Trophoblast cell (in vitro differentiated cells and primary cell): Measurements from ENCODE around the gene FUBP3.

ENCODE experiments used
- DNase-seq, 2 donors: peaks; one replicate each; pipeline ENCODE4 v3.0.0-alpha.2; 2016
- H2AFZ ChIP-seq: 2 replicates; pipeline ENCODE4 v1.6.1; 2013; ENCODE audit warnings: low read length, moderate library complexity, mild to moderate bottlenecking; ENCODE audit not compliant: insufficient read depth, poor library complexity
- H2AK5ac ChIP-seq: 2 replicates; pipeline ENCODE4 v1.6.1; 2013; ENCODE audit warnings: mild to moderate bottlenecking, low read length
- H2BK120ac ChIP-seq: 2 replicates; pipeline ENCODE4 v1.6.1; 2013; ENCODE audit warnings: low read length, mild to moderate bottlenecking, moderate library complexity; ENCODE audit not compliant: insufficient read depth, poor library complexity
- H2BK12ac ChIP-seq: 2 replicates; pipeline ENCODE4 v1.6.1; 2013; ENCODE audit warnings: mild to moderate bottlenecking, low read length, moderate library complexity
- H2BK5ac ChIP-seq: 2 replicates; pipeline ENCODE4 v1.6.1; 2013; ENCODE audit warnings: low read length, low read depth, moderate library complexity, mild to moderate bottlenecking; ENCODE audit not compliant: poor library complexity
- H3K14ac ChIP-seq: 2 replicates; pipeline ENCODE4 v1.6.1; 2013; ENCODE audit warnings: mild to moderate bottlenecking, low read length
- H3K18ac ChIP-seq: 2 replicates; pipeline ENCODE4 v1.6.1; 2013; ENCODE audit warnings: mild to moderate bottlenecking, low read length
- H3K23ac ChIP-seq: 2 replicates; pipeline ENCODE4 v1.6.1; 2013; ENCODE audit warnings: low read length
- H3K27ac ChIP-seq: 2 replicates; pipeline ENCODE4 v1.5.1; 2013; ENCODE audit warnings: low read depth, mild to moderate bottlenecking, inconsistent platforms, low read length, moderate library complexity
- H3K27me3 ChIP-seq: 2 replicates; pipeline ENCODE4 v1.6.1; 2013; ENCODE audit warnings: inconsistent platforms, mild to moderate bottlenecking, low read length, moderate library complexity; ENCODE audit not compliant: insufficient read depth
- H3K36me3 ChIP-seq, 2 experiments: 1 replicate in 1 of 2; 2 replicates in 1 of 2; pipeline ENCODE4 v1.6.1; 2013; ENCODE audit warnings: low read length in 2 of 2, mild to moderate bottlenecking in 2 of 2, moderate library complexity in 1 of 2; ENCODE audit not compliant: insufficient read depth in 2 of 2, control insufficient read depth in 1 of 2
- H3K4ac ChIP-seq: 2 replicates; pipeline ENCODE4 v1.6.1; 2013; ENCODE audit warnings: low read depth, mild to moderate bottlenecking, low read length, moderate library complexity
- H3K4me1 ChIP-seq, 2 experiments: 1 replicate in 1 of 2; 2 replicates in 1 of 2; pipeline ENCODE4 v1.6.1; 2013; ENCODE audit warnings: low read length in 2 of 2, mild to moderate bottlenecking in 2 of 2, moderate library complexity in 1 of 2; ENCODE audit not compliant: insufficient read depth in 2 of 2, control insufficient read depth in 1 of 2
- H3K4me2 ChIP-seq: 2 replicates; pipeline ENCODE4 v1.6.1; 2013; ENCODE audit warnings: inconsistent platforms, mild to moderate bottlenecking, low read length, moderate library complexity
- H3K4me3 ChIP-seq: 2 replicates; pipeline ENCODE4 v1.5.1; 2013; ENCODE audit warnings: mild to moderate bottlenecking, low read depth, low read length, inconsistent platforms
- H3K79me1 ChIP-seq: one replicate; pipeline ENCODE4 v1.6.1; 2013; ENCODE audit warnings: low read length
- H3K79me2 ChIP-seq: 2 replicates; pipeline ENCODE4 v1.6.1; 2013; ENCODE audit warnings: low read length, mild to moderate bottlenecking; ENCODE audit not compliant: control insufficient read depth, insufficient read depth, poor library complexity
- H3K9ac ChIP-seq: 2 replicates; pipeline ENCODE4 v1.6.1; 2013; ENCODE audit warnings: mild to moderate bottlenecking, low read length
- H3K9me3 ChIP-seq: 2 replicates; pipeline ENCODE4 v1.6.1; 2013; ENCODE audit warnings: low read depth, mild to moderate bottlenecking, control low read depth, inconsistent platforms, low read length; ENCODE audit not compliant: insufficient read depth
- H4K12ac ChIP-seq: 2 replicates; pipeline ENCODE4 v1.6.1; 2013; ENCODE audit warnings: low read depth, mild to moderate bottlenecking, low read length, moderate library complexity
- H4K8ac ChIP-seq: 2 replicates; pipeline ENCODE4 v1.6.1; 2013; ENCODE audit warnings: low read depth, mild to moderate bottlenecking, low read length, moderate library complexity
- H4K91ac ChIP-seq: one replicate; pipeline ENCODE4 v1.6.1; 2013; ENCODE audit warnings: low read depth, mild to moderate bottlenecking, low read length, moderate library complexity
- WGBS: extraction: QIAGEN DNeasy Blood & Tissue Kit; methylation state at CpG from one replicate; pipeline ENCODE4 v1.1.7; 2013; ENCODE audit warnings: missing lambda C conversion rate; ENCODE audit not compliant: insufficient read length, insufficient coverage; ENCODE audit errors: extremely low coverage; 5-methylcytosine and 5-hydroxymethylcytosine counted together

FUBP3 gene

DNA sequence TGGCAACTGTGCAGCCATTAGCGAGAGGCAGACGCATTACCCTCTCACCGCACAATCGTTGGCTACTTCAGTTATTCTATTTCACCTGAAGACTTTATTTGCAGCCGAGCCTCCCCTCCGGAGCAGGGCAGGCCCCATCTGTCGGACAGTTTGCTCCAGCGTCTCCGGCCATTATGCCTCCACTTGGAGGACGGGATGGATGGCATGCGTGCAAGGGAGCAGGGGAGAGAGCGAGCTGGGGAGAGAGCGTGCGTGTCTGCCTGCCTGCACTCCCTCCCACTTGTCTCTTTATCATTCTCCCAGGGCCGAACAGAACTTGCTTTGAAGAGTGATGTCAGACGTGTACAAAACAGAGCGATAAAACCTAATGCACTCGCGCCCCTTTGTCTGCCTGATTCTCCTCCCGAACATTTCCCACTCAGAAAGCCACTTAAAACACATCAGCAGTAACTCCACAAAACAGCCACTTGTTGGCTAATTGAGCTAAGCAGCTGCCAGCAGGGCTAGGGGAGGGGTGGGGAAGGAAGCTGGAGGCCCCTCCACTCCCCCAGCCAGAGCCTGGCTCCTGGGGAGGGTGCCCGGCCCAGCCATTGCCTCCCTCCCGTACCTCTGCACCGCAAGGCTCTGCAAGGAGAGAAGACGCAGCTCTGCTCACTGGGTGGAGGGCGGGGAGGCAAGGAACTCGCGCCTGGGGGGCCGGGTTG is 43.4 kb upstream of the FUBP3 start:
- H3K4me2 ChIP-seq = peak overlapping the region; percentile 51
- WGBS = no CpG with 5 or more reads among the region's 28 CpGs

DNA sequence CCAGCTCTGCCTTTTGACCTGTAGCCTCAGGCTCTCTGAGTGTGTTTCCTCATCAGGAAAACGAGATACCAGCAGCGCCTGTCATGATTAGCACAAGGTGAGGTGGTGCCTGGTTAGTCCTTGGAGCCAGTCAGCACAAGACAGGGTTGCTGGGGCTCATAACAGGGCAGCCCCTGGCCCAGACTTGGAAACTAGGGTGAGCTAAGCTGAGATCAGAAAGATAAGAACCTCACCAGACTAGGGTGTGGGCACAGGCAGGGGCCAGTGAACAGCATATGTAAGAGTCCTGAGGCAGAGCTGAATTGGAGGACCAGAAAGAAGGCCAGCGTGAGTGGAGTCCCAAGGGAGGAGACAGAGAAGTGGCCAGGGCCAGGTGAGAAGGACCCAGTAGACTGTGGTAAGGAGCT is 42.7 kb upstream of the FUBP3 start:
- Histone ChIP-seq H2AK5ac (no peak overlapping the region), H3K79me2 (no peaks in the 10 kb centered on the region), H3K79me1 (no peaks in the 10 kb centered on the region), H3K4me3 (no peak overlapping the region), H3K4me2 (no peak overlapping the region), H3K14ac (no peak overlapping the region), H2BK120ac (no peak overlapping the region), H3K18ac (no peak overlapping the region), H3K27ac (no peak overlapping the region), H3K27me3 (no peaks in the 10 kb centered on the region), H3K23ac (no peak overlapping the region), H2BK12ac (no peak overlapping the region), H3K9ac (no peak overlapping the region), H2BK5ac (no peak overlapping the region), H3K36me3 (no peaks in the 10 kb centered on the region), H3K4me1 (peaks cover 0 to 5% of the 10 kb centered on the region in 2 experiments), H4K91ac (no peak overlapping the region), H2AFZ (no peak overlapping the region), H3K4ac (no peak overlapping the region), H4K12ac (no peak overlapping the region), H4K8ac (no peak overlapping the region), H3K9me3 (peaks cover 4% of the 10 kb centered on the region)
- peak; percentile 82 to 91 for DNase-seq
- no CpG with 5 or more reads among the region's 3 CpGs for WGBS

More for the DNA sequence above, 43.4 kb upstream of the FUBP3 start:
- Histone ChIP-seq H2BK120ac (no peak overlapping the region), H3K9me3 (peaks cover 4% of the 10 kb centered on the region), H3K36me3 (no peaks in the 10 kb centered on the region), H3K4ac (no peak overlapping the region), H2BK12ac (no peak overlapping the region), H3K27ac (no peak overlapping the region), H4K8ac (no peak overlapping the region), H3K79me2 (no peaks in the 10 kb centered on the region), H2BK5ac (no peak overlapping the region), H3K14ac (no peak overlapping the region), H4K12ac (no peak overlapping the region), H3K9ac (no peak overlapping the region), H3K4me1 (peaks cover 0 to 5% of the 10 kb centered on the region in 2 experiments), H2AK5ac (no peak overlapping the region), H3K23ac (no peak overlapping the region), H3K79me1 (no peaks in the 10 kb centered on the region), H4K91ac (no peak overlapping the region), H2AFZ (no peak overlapping the region), H3K18ac (no peak overlapping the region), H3K4me3 (no peak overlapping the region), H3K27me3 (no peaks in the 10 kb centered on the region)
- DNase-seq = peak; percentile 8 to 48

DNA sequence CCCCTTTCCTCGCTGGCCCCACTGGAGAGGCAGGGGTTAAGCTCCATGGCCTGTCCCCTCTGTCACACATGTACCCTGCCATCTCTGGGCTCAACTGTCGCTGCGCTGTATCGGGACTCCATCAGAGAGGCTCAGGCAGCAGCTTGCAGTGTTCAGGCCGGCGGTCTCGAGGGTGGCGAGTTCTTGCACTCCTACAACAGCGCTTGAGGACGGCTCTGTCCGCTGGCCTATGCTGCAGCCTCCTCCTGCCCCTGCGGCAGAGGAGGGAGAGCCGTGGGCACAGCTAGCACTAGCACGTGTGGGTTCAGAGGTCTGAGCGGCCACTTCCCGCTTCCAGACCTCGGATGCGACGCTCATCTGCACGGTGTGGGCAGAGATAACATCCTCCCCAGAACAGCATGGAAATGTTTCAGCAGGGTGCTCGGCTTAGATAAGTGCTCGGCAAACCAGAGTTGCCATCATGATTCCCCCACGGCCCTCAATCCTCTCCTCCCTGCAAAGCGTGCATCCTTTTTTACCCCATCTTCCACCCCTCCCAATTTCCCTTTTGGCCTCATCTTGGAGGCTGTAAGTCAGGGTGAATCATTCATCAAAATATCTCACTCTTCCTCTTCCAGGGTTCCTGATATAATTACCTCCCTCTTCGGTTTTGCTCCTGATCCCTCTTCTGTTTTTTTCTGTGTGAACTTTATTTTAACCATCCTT is 41.9 kb upstream of the FUBP3 start:
- Histone ChIP-seq H4K12ac (no peak overlapping the region), H2BK120ac (no peak overlapping the region), H3K27ac (no peak overlapping the region), H3K4me3 (no peak overlapping the region), H2AK5ac (no peak overlapping the region), H3K36me3 (no peaks in the 10 kb centered on the region), H3K9ac (no peak overlapping the region), H2BK12ac (no peak overlapping the region), H3K9me3 (peaks cover 3% of the 10 kb centered on the region), H3K4ac (no peak overlapping the region), H3K14ac (no peak overlapping the region), H3K27me3 (no peaks in the 10 kb centered on the region), H4K8ac (no peak overlapping the region), H3K79me1 (no peaks in the 10 kb centered on the region), H3K23ac (no peak overlapping the region), H3K18ac (no peak overlapping the region), H3K79me2 (no peaks in the 10 kb centered on the region), H3K4me2 (no peak overlapping the region), H2AFZ (no peak overlapping the region), H3K4me1 (peaks cover 0 to 5% of the 10 kb centered on the region in 2 experiments), H2BK5ac (no peak overlapping the region), H4K91ac (no peak overlapping the region)
- peak in 1 of 2 donors; percentile 7 for DNase-seq
- WGBS = no CpG with 5 or more reads among the region's 25 CpGs

DNA sequence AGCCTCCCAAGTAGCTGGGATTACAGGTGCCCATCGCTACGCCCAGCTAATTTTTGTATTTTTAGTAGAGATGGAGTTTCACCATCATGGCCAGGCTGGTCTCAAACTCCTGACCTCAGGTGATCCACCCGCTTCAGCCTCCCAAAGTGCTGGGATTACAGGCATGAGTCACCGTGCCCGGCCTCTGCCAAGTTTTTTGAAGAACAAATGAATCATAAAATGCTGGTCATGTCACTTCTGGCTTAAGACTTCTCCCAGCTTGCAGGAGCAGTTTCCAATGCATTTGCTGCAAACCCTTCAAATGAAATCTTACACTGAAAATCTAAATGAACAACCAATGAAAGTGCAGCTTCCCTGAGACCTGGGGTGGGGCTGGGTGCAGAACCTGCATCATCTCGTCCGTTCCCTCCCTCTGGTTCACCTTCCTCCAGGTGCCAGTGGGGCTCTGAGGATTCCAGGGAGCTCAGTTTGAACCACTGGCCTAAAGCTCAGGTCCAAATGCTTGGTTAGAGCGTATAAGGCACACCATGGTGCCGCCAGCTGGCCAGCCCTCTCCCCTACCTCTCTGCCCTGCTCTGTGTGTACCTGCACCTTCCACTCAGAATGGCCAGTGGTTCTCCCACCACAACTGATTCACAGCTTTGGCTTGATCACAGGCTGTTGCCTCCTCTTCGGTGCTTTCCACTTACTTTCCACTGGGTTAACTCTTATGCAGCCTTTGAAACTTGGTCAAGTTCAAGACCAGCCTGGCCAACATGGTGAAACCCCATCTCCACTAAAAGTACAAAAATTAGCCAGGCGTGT is 39.8 kb upstream of the FUBP3 start:
- H3K79me2 ChIP-seq = no peaks in the 10 kb centered on the region
- no peaks in the 10 kb centered on the region for H3K36me3 ChIP-seq
- no peak overlapping the region for H3K27ac ChIP-seq
- no peak overlapping the region for H2AFZ ChIP-seq
- H3K4me3 ChIP-seq = no peak overlapping the region
- H3K23ac ChIP-seq = no peak overlapping the region
- no peak overlapping the region for H3K4ac ChIP-seq
- H3K4me2 ChIP-seq = no peak overlapping the region
- H3K79me1 ChIP-seq = no peaks in the 10 kb centered on the region
- H2BK120ac ChIP-seq = no peak overlapping the region
- no peak overlapping the region for H4K8ac ChIP-seq
- no peak overlapping the region for H4K91ac ChIP-seq
- H2BK12ac ChIP-seq = no peak overlapping the region
- WGBS = no CpG with 5 or more reads among the region's 11 CpGs
- no peak overlapping the region for H2AK5ac ChIP-seq
- peaks cover 3% of the 10 kb centered on the region for H3K9me3 ChIP-seq
- H3K4me1 ChIP-seq = peaks cover 0 to 5% of the 10 kb centered on the region in 2 experiments
- H4K12ac ChIP-seq = no peak overlapping the region
- H3K9ac ChIP-seq = no peak overlapping the region
- H2BK5ac ChIP-seq = no peak overlapping the region
- H3K14ac ChIP-seq = no peak overlapping the region
- H3K18ac ChIP-seq = no peak overlapping the region
- H3K27me3 ChIP-seq = no peaks in the 10 kb centered on the region
- DNase-seq = peak; percentile 60 to 72
